Naive thymus-derived CD4-positive, alpha-beta T cell (primary cell): ENCODE results near the gene RADIL. TPM values are rescaled to one million over a fixed set of nuclear protein-coding genes. Genes with fewer than 3 reads are reported as not detected.

Experiments
- ATAC-seq: fragments of 150-1000 bp; cut with Tn5 transposase; 2 replicates; pipeline ENCODE4 v1.10.0; 2021; ENCODE audit warnings: mild to moderate bottlenecking, moderate library complexity
- CTCF ChIA-PET: fragments of 350-600 bp; sonication (Branson Sonifier 250); formaldehyde crosslinking; loops from one replicate; lab custom pipeline; 2021; ENCODE audit warnings: antibody characterized with exemption; lab: Charles Lee
- POLR2A ChIA-PET: fragments of 350-600 bp; sonication (Branson Sonifier 250); formaldehyde crosslinking; loops from one replicate; lab custom pipeline; 2021; ENCODE audit warnings: antibody characterized with exemption, inconsistent platforms; lab: Charles Lee
- DNase-seq, 9 donors: peaks; one replicate each; pipeline versions ENCODE4 v3.0.0 to v3.0.0-alpha.2; 2020 to 2022; ENCODE audit warnings: mixed read lengths in 1 of 9
- H3K27ac ChIP-seq: one replicate; pipeline ENCODE4 v1.7.0; 2013; ENCODE audit warnings: mild to moderate bottlenecking, low read depth, low read length, moderate library complexity
- H3K27me3 ChIP-seq, 2 donors: one replicate each; pipeline ENCODE4 v1.7.0; 2013; ENCODE audit warnings: low read length in 2 of 2, mild to moderate bottlenecking in 2 of 2, moderate library complexity in 2 of 2; ENCODE audit not compliant: control insufficient read depth in 2 of 2, insufficient read depth in 2 of 2
- H3K36me3 ChIP-seq, 3 experiments: 1 replicate in 2 of 3; 2 replicates in 1 of 3; pipeline ENCODE4 v1.7.0; 2013; ENCODE audit warnings: low read length in 3 of 3, mild to moderate bottlenecking in 3 of 3, moderate library complexity in 1 of 3; ENCODE audit not compliant: insufficient read depth in 3 of 3, control insufficient read depth in 2 of 3
- H3K4me1 ChIP-seq, 2 donors: one replicate each; pipeline ENCODE4 v1.7.0; 2013; ENCODE audit warnings: low read length in 2 of 2, mild to moderate bottlenecking in 2 of 2, moderate library complexity in 1 of 2; ENCODE audit not compliant: control insufficient read depth in 2 of 2, insufficient read depth in 2 of 2
- H3K4me3 ChIP-seq: 2 replicates; pipeline ENCODE4 v1.7.0; 2013; ENCODE audit warnings: mild to moderate bottlenecking, low read length
- H3K9me3 ChIP-seq, 3 experiments: 1 replicate in 2 of 3; 2 replicates in 1 of 3; pipeline ENCODE4 v1.7.0; 2013; ENCODE audit warnings: low read length in 3 of 3; ENCODE audit not compliant: control insufficient read depth in 2 of 3
- H3K27ac Mint-ChIP-seq, 9 donors: one replicate each; pipeline ENCODE4 v1.8.0; 2020 to 2022; ENCODE audit warnings: mixed read lengths in 9 of 9, mild to moderate bottlenecking in 8 of 9, moderate library complexity in 5 of 9, inconsistent platforms in 2 of 9
- H3K27me3 Mint-ChIP-seq, 5 donors: one replicate each; pipeline ENCODE4 v1.8.0; 2021 to 2022; ENCODE audit warnings: mixed read lengths in 5 of 5, mild to moderate bottlenecking in 1 of 5
- H3K36me3 Mint-ChIP-seq, 5 donors: one replicate each; pipeline ENCODE4 v1.8.0; 2020 to 2022; ENCODE audit warnings: mixed read lengths in 5 of 5, mild to moderate bottlenecking in 3 of 5, inconsistent platforms in 1 of 5
- H3K4me1 Mint-ChIP-seq, 7 donors: one replicate each; pipeline ENCODE4 v1.8.0; 2020 to 2022; ENCODE audit warnings: mixed read lengths in 7 of 7, mild to moderate bottlenecking in 3 of 7, inconsistent platforms in 1 of 7
- H3K4me3 Mint-ChIP-seq, 10 donors: one replicate each; pipeline ENCODE4 v1.8.0; 2020 to 2022; ENCODE audit warnings: mild to moderate bottlenecking in 10 of 10, mixed read lengths in 10 of 10, moderate library complexity in 6 of 10, inconsistent platforms in 2 of 10
- H3K9me3 Mint-ChIP-seq, 11 donors: one replicate each; pipeline ENCODE4 v1.8.0; 2020 to 2022; ENCODE audit warnings: mixed read lengths in 11 of 11, mild to moderate bottlenecking in 4 of 11, inconsistent platforms in 1 of 11, moderate library complexity in 1 of 11
- intact Hi-C, 2 donors: fragments of 100-400 bp; cut with micrococcal nuclease; formaldehyde crosslinking; loops; one replicate each; pipeline ENCODE4 v1.15.1; 2023
- polyA plus RNA-seq, 2 donors: library from polyadenylated mRNA; unstranded; fragments of 300-500 nt; fragmentation: Illumina TruSeq; gene quantifications; one replicate each; pipeline ENCODE4 v1.2.3, GENCODE V29; 2021
- total RNA-seq, 6 experiments: library from RNA in 5 of 6; stranded (reverse) in 5 of 6; gene quantifications; 1 replicate in 5 of 6; 2 replicates in 1 of 6; pipeline ENCODE4 v1.2.3 and lab custom pipeline; 2021 to 2026

Gene RADIL
- total and polyA plus RNA-seq, 7 experiments from 2014 or later: 0.04 to 0.12 (median 0.08) TPM; not detected in 4

DNA sequence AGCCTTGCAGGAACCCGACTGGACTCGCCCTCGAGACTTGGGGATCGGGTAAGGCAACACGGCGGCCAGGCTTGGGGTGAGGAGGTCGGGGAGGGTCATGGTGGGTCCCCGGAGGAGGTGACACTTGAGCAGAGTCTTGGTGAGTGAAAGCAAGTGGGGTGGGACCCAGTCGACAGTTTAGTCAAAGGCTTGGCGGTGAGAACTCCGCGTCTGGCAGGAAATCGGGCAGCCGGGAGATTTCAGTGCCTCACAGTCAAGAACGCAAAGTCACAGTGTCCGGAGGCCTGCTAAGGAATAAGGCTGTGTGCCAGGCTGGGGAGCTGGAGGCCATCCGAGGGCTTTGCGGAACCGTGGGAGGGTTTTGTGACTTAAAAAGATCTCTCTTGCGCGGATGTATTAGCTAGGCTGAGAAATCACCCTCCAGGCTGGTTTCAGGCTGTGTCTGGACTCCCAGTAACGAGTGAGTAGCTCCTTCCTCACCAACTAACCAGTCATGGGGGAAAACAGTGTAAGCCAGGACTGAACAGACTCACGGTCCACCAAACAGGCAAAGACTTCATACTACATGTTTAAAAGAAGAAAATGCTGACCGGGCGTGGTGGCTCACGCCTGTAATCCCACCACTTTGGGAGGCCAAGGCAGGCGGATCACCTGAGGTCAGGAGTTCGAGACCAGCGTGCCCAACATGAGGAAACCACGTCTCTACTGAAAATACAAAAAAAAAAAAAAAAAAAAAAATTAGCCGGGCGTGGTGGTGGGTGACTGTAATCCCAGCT is 107.5 kb downstream of the RADIL start:
- H3K4me3 ChIP-seq: peak overlapping the region; percentile 95
- Mint-ChIP-seq H3K27me3 (no peaks in the 10 kb centered on the region), H3K36me3 (peaks cover 0 to 9% (median 0%) of the 10 kb centered on the region in 5 donors), H3K4me3 (peak overlapping the region; percentile 93 to 99 (median 98)), H3K9me3 (no peaks in the 10 kb centered on the region), H3K4me1 (peaks cover 28 to 61% (median 40%) of the 10 kb centered on the region in 7 donors), H3K27ac (peak overlapping the region; percentile 93 to 99 (median 98))
- ChIA-PET POLR2A (interaction anchor here (0.6 to 3.5 kb wide), 23 partner anchors 8 to 1046 kb away, joined by 3 to 43 read pairs (median 7); partner anchors contain the start of gene FOXK1), CTCF (interaction anchor here (0.6 to 2.5 kb wide), 6 partner anchors 16 to 164 kb away, joined by 3 to 9 read pairs (median 3); no protein-coding TSS in a partner anchor)
- peaks cover 28 to 31% of the 10 kb centered on the region in 2 donors for H3K4me1 ChIP-seq
- intact Hi-C loops: loop anchor here (1.0 to 5.0 kb wide), 10 partner anchors 16 to 416 kb away; partner anchors contain the start of genes RBAK (in 2 of the 2), FOXK1 (in 1 of the 2), RADIL (in 1 of the 2) and WIPI2 (in 1 of the 2)
- H3K36me3 ChIP-seq: peaks cover 0 to 19% (median 0%) of the 10 kb centered on the region in 3 experiments
- no peaks in the 10 kb centered on the region for H3K9me3 ChIP-seq
- no peaks in the 10 kb centered on the region for H3K27me3 ChIP-seq
- peak overlapping the region; percentile 94 for H3K27ac ChIP-seq
- peak; percentile 43 for ATAC-seq
- peak in 5 of 9 donors; percentile 55 to 67 (median 66) for DNase-seq

GRCh38 chr7:4775250-4775847 is 108.2 kb downstream of the RADIL start, which contains the start of gene AP5Z1:
AP5Z1 (plus strand) TSS chr7:4775623; CDS start chr7:4775716, 93 bp downstream.
- Histone ChIP-seq H3K27me3 (no peaks in the 10 kb centered on the region), H3K4me1 (peaks cover 28 to 31% of the 10 kb centered on the region in 2 donors), H3K36me3 (peaks cover 0 to 13% (median 0%) of the 10 kb centered on the region in 3 experiments), H3K27ac (peak within 1 kb of the TSS; percentile 94), H3K4me3 (peak within 1 kb of the TSS; percentile 95), H3K9me3 (no peaks in the 10 kb centered on the region)
- peaks cover 0 to 8% (median 0%) of the 10 kb centered on the region in 5 donors for H3K36me3 Mint-ChIP-seq
- no peaks in the 10 kb centered on the region for H3K27me3 Mint-ChIP-seq
- H3K4me1 Mint-ChIP-seq: peaks cover 29 to 62% (median 44%) of the 10 kb centered on the region in 7 donors
- no peaks in the 10 kb centered on the region for H3K9me3 Mint-ChIP-seq
- peak within 1 kb of the TSS; percentile 93 to 99 (median 98) for H3K27ac Mint-ChIP-seq
- H3K4me3 Mint-ChIP-seq: peak within 1 kb of the TSS; percentile 93 to 99 (median 98)
- intact Hi-C loops: loop anchor here (1.0 to 5.0 kb wide), 10 partner anchors 17 to 417 kb away; partner anchors contain the start of genes RBAK (in 2 of the 2), FOXK1 (in 1 of the 2), RADIL (in 1 of the 2) and WIPI2 (in 1 of the 2)
- DNase-seq (peak; percentile 85 to 95 (median 94)), ATAC-seq (peak; percentile 95)
- ChIA-PET CTCF (interaction anchor here (0.6 to 2.5 kb wide), 5 partner anchors 17 to 164 kb away, joined by 3 to 9 read pairs (median 3); no protein-coding TSS in a partner anchor), POLR2A (interaction anchor here (0.6 to 3.5 kb wide), 23 partner anchors 9 to 1046 kb away, joined by 3 to 43 read pairs (median 7); partner anchors contain the start of gene FOXK1)

DNA sequence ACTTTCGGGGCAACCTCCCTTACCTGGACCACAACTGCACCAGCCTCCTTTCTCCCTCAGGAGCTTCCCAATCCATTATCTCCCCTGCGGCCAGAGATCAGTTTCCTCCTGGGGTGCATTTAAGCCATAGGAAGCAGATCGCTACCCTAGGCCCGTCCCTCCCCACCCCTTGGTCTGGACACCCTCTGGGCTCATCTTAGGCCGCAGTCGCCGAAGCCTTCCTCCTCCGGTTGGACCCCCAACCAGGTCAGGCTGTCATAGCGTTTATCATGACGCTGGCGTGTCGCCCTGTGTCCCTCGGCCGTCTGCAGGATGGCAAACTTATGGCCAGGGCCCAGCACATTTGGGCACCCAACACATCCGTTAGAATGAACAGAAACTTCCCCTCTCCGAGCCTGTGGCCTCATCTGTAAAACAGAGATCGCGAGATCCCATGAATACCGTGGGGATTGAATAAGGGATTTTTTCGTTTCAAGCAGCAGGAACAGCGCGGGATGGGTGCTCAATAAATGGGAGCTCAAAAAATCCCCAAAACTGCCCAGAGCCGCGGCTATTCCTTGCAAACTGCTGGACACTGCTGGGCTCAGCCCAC is 108.8 kb downstream of the RADIL start:
- peaks cover 30 to 66% (median 46%) of the 10 kb centered on the region in 7 donors for H3K4me1 Mint-ChIP-seq
- H3K9me3 ChIP-seq: no peaks in the 10 kb centered on the region
- intact Hi-C loops: loop anchor here (1.0 to 5.0 kb wide), 10 partner anchors 18 to 418 kb away; partner anchors contain the start of genes RBAK (in 2 of the 2), FOXK1 (in 1 of the 2), RADIL (in 1 of the 2) and WIPI2 (in 1 of the 2)
- peak overlapping the region; percentile 93 to 99 (median 98) for H3K27ac Mint-ChIP-seq
- H3K36me3 Mint-ChIP-seq: peaks cover 0 to 8% (median 0%) of the 10 kb centered on the region in 5 donors
- CTCF ChIA-PET: interaction anchor here (0.6 to 2.5 kb wide), 5 partner anchors 17 to 163 kb away, joined by 3 to 9 read pairs (median 4); no protein-coding TSS in a partner anchor
- peak overlapping the region; percentile 93 to 99 (median 98) for H3K4me3 Mint-ChIP-seq
- H3K4me3 ChIP-seq: peak overlapping the region; percentile 95
- H3K4me1 ChIP-seq: peaks cover 28 to 31% of the 10 kb centered on the region in 2 donors
- H3K27me3 ChIP-seq: no peaks in the 10 kb centered on the region
- peaks cover 0 to 13% (median 0%) of the 10 kb centered on the region in 3 experiments for H3K36me3 ChIP-seq
- POLR2A ChIA-PET: interaction anchor here (0.8 to 3.5 kb wide), 22 partner anchors 9 to 199 kb away, joined by 3 to 43 read pairs (median 7); partner anchors contain the start of gene FOXK1
- no peaks in the 10 kb centered on the region for H3K9me3 Mint-ChIP-seq
- DNase-seq: peak in 1 of 9 donors; percentile 45
- H3K27me3 Mint-ChIP-seq: no peaks in the 10 kb centered on the region
- H3K27ac ChIP-seq: peak overlapping the region; percentile 94
- ATAC-seq: peak; percentile 42

DNA sequence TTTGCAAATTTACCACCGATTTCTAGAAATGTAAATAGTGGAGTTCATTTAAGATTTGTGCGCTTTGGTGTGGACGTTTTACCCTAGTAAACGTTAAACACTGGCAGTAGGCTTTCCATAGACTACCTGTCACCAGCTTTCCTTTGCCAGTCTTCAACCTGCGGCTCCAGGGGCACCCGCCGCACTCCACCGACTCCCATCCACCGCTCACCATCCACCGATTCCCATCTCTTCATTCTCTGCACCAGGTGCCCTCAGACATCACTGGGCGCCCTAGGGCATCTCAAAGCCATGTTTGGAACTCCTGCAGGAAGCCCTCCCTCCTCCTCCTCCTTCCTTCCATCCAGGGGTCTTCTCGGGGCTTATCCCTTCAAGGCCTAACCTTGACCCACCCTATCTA is 109.5 kb downstream of the RADIL start:
- Histone ChIP-seq H3K27me3 (no peaks in the 10 kb centered on the region), H3K4me3 (no peak overlapping the region), H3K27ac (peak overlapping the region; percentile 94), H3K36me3 (peaks cover 0 to 13% (median 0%) of the 10 kb centered on the region in 3 experiments), H3K9me3 (no peaks in the 10 kb centered on the region), H3K4me1 (peaks cover 28 to 31% of the 10 kb centered on the region in 2 donors)
- ChIA-PET POLR2A (interaction anchor here (0.6 to 3.5 kb wide), 7 partner anchors 8 to 65 kb away, joined by 3 to 32 read pairs (median 7); no protein-coding TSS in a partner anchor), CTCF (interaction anchor here (0.6 kb wide), 1 partner anchor 28 kb away, joined by 3 read pairs; no protein-coding TSS in a partner anchor)
- Mint-ChIP-seq H3K27me3 (no peaks in the 10 kb centered on the region), H3K36me3 (peaks cover 0 to 8% (median 0%) of the 10 kb centered on the region in 5 donors), H3K4me1 (peaks cover 32 to 70% (median 49%) of the 10 kb centered on the region in 7 donors), H3K9me3 (no peaks in the 10 kb centered on the region), H3K4me3 (peak overlapping the region; percentile 93 to 99 (median 98)), H3K27ac (peak overlapping the region; percentile 93 to 99 (median 98))
- intact Hi-C loops: loop anchor here in 1 of 2 donors (2.0 kb wide), 1 partner anchor 19 kb away; no protein-coding TSS in a partner anchor
- ATAC-seq: no peak
- DNase-seq: no peak

- Histone ChIP-seq H3K4me1 (peaks cover 20% of the 10 kb centered on the region in 2 donors), H3K36me3 (peaks cover 0 to 9% (median 0%) of the 10 kb centered on the region in 3 experiments), H3K4me3 (no peak overlapping the region), H3K27ac (no peak overlapping the region), H3K9me3 (no peaks in the 10 kb centered on the region), H3K27me3 (no peaks in the 10 kb centered on the region)
- H3K36me3 Mint-ChIP-seq: peaks cover 0 to 7% (median 0%) of the 10 kb centered on the region in 5 donors
- no peaks in the 10 kb centered on the region for H3K27me3 Mint-ChIP-seq
- peaks cover 23 to 57% (median 36%) of the 10 kb centered on the region in 7 donors for H3K4me1 Mint-ChIP-seq
- DNase-seq (no peak), ATAC-seq (no peak)
- H3K9me3 Mint-ChIP-seq: no peaks in the 10 kb centered on the region
- POLR2A ChIA-PET: no interaction called here
- intact Hi-C loops: no loop called here
- H3K27ac Mint-ChIP-seq: peak overlapping the region in 4 of 9 donors; percentile 6 to 65 (median 38)
- CTCF ChIA-PET: no interaction called here
- no peak overlapping the region for H3K4me3 Mint-ChIP-seq
Observed at GRCh38 chr7:4772306-4772705, 111.2 kb downstream of the RADIL start.
